Measurements from ENCODE around the gene PIP5KL1.
A peak's percentile ranks its signal among the peaks of the same experiment; 100 is the strongest.

The PIP5KL1 gene

GRCh38 chr9:127947841-127948710, 17.5 kb upstream of the PIP5KL1 start:
- DNase-seq (ENCODE audit: low spot score): no peak

DNA sequence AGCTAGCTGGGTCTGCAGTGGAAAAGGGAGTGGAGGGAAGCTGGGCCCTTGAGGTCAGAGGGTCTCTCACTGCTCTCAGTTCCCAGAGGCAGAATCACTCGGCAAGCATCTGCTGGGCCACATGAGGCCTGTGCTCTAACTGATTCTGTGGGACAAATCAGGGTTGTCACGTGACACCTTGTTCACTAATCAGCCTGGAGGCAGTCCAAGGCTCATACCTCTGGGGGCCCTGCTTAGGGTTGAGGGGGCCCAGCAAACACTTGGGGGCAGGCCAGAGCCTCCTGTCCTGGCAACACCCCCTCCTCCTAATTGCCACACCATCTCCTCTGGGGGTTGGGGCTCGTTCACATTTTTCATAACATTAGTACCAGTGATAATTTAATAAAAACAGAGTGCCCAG, 16.2 kb upstream of the PIP5KL1 start:
- no peak for DNase-seq (ENCODE audit: low spot score)

DNA sequence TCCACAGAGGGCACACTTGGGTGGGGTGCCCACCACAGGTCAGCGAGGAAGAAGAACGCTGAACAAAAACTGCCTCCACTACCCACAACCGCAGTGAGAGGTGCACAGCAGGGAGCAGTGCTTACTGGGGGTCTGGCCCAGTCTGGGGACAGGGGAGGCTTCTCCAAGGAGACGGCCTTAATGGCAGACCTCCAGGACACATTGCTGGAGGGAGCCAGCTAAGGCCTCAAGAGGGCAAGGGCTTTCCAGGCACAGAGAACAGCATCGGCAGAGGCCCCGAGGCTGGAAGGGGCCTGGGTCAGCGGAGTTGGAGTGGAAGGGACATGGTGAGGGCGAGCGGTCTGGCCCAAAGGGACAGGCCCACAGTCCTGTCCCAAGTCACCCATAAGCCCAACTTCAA, 15.4 kb upstream of the PIP5KL1 start:
- no peak for DNase-seq (ENCODE audit: low spot score)

GRCh38 chr9:127945338-127945737, 14.8 kb upstream of the PIP5KL1 start:
- DNase-seq (ENCODE audit: low spot score): no peak

DNA sequence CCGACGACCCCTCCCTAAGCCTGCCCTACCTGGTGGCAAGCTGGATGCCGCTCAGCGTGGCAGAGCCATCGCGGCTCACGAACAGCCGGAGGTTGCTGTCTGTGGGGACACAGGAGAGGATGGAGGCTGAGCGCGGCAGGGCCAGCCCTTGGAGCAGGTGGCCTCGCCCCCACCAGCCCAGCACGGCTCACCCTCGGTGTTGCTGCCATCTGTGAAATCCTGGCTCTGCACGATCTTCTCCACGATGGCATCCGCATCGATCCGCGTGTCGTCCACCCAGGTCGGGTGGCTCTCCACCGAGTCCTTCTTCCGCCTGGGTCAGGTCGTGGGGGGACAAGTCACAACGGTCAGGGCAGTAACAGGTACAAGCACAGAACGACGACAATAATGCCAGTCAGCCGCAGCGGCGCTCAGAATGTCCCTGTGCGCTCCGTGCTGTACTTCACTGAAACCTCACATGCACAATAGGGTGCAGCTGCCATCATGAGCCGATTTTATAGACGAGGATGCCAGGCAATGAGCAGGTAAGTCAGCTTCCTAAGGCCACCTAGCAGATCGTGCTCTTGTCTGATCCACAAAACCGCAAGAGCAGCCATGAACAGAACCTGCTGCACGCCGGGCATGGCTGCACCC, 14.1 kb upstream of the PIP5KL1 start:
- DNase-seq (ENCODE audit: low spot score): no peak

DNA sequence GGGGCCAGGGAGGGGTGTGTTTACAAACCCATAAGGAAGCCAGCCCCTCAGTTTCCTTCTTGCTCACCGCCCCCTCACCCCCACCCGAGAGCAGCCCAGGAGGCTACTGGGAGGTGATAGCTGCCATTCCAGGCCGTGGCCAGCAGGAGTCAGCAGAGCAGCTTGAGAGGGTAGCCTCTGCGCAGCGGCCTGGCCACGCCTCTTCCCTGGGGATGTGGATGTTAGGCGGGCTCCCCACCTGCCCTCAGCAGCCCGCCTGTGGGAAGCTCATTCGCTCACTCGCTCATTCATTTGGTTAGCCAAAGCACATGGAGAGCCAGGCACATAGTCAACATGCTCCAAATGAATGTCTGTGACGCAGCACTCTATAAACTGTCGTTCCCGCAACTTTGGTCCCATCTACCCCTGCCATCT, 13.2 kb upstream of the PIP5KL1 start:
- DNase-seq (ENCODE audit: low spot score): peak; percentile 72

DNA sequence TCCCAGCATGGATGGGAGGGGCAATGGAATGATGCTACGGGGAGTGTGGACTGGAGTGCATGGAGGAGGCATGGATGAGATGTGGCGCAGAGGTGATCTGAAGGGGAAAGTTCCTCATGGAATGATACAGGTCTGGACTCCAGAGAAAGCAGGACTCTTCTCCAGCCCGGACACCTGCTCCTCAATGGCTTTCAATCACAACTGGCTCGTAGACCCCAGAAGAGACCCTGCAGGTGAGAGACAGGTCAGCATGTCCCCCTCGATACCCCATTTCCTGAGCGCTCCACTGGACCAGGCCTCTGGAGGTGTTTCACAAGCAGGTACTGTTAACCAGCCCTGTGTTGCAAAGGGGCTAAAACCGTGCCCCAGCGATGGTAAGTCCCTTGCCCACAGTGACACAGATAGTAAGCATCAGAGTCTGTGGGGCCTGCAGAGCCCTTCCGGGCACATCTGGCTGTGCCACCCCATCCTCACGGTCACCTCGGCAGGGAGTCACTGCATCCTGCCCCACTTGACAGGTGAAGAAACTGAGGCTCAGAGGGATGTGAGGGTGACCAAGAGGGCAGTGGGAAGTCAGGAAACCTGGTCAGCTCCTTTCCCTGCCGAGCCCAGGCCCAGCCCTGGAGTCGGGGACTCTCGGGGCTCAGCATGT, 12.6 kb upstream of the PIP5KL1 start:
- no peak for DNase-seq (ENCODE audit: low spot score)

GRCh38 chr9:127942216-127943010, 11.8 kb upstream of the PIP5KL1 start:
- peak; percentile 53 for DNase-seq (ENCODE audit: low spot score)

DNA sequence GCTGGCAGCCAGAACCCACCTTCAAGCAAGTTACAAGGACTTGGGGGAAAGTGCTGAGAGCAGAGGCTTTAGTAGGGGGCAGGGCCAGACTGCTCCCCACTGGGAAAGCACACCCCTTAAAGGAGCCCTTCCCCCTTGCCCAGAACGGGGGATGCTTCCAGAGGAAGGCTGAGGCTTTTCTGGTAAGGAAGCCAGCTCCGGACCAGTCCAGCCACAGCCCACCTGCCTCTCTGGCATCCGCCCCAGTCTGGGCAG, 11.3 kb upstream of the PIP5KL1 start:
- DNase-seq (ENCODE audit: low spot score): no peak

DNA sequence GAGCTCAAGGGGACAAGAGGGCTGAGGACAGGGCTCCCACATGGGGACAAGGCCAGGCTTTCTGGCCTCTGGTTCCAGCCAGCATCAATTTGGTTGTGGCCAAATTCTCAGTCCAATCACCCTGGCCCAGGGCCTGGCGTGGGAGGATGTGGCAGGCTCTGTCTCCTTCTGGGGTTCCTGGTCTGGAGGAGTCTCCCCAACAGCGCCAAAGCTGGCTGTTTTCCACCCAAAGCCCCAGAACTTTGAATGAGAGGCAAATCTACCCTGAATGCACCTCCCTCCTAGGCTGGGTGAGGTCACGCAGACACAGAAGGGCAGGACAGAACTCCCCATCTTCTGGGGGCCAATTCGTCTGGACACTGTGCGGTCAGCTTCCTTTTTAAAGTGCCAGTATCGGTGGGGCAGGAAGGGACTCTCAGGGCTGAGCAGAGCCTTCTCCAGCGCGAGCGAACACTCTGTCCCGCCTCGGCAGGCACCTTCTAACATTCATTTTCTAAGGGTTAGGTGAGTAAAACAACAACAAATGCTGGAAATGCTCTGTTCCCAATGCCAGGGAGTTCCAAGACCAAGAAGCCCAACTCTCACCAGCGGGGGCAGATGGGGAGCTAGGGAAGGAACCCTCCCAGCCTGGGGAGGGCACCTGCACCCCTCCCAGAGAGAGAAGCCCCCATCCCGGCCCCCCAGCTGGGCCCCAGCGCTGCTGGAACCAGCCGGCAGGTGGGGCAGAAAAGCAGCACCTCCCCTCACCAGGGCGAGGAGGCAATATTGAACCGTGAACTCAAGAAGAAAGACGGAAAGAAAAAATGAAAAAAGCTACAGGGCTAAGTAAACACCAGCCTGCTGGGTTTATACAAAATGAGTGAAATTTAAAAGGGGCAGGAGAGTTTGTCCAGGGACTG, 10.7 kb upstream of the PIP5KL1 start:
- no peak for DNase-seq (ENCODE audit: low spot score)

- DNase-seq (ENCODE audit: low spot score): no peak
These were observed 10.0 kb upstream of the PIP5KL1 start for GRCh38 chr9:127940593-127940992.

DNA sequence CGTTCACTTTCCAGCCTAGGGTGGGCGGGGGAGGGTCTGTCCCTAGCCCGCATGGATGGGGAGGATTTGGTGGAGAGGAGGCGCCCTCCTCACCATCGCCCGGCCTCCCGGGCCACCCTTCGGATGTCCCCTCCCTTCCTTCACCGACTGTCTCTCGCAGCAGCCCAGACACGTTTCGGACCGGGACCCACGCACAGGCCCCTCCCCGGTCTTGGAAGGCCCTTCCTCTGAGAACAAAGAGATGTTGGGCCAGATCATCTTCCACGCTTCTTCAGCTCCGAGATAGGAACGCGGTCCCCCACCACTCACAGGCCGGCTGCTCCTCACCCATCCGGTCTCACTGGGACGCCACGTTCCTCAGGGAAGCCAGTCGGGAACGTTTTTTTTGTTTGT, 7.7 kb upstream of the PIP5KL1 start:
- no peak for DNase-seq (ENCODE audit: low spot score)

DNA sequence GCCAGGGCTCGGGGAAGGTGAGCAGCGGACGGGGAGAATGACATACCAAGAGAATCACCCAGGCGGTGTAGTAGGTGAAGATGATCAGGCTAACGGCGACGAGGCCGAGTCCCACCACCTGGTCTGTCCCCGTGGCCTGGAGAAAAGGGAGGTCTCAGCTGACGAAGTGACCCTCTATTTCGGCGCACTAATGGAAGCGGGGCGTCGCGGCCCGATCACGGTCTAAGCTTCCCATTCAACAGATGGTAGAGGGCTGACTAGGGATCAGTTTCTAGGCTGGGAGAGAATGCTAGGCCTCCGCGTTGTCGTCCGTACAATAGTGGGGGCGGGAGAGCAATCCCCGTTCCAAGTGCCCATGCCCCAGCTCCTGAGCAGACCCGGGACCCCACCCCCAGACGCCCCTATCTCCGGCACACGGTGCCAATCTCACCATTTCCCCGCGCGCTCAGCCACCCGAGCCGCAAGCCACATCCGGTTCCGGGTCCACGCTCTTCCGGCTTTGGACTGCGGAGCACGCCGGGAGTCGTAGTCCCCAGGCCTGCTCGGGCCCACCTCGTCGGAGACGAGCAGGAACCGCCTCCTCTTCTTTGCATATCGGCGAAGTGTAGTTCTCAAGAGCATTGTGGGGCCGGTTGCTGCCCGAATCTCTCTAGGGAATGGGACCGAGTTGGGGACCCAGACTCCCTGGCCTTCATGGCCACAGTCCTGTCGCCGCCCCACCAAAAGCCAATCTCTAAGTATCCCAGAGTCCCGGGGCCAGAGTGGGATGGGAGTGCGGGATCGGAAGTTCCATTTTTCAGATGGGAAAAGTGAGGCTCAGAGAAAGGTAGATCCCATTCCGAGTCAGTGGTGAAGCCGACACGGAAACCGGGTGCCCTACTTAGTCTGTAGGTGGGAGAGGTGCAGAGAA, 7.1 kb upstream of the PIP5KL1 start, which contains the start of gene DPM2:
Gene DPM2, minus strand, starts transcription at position 467 of the 910 bp plus-strand sequence. Its CDS starts 34 bp downstream, at position 433.
- DNase-seq (ENCODE audit: low spot score): peak; percentile 82

DNA sequence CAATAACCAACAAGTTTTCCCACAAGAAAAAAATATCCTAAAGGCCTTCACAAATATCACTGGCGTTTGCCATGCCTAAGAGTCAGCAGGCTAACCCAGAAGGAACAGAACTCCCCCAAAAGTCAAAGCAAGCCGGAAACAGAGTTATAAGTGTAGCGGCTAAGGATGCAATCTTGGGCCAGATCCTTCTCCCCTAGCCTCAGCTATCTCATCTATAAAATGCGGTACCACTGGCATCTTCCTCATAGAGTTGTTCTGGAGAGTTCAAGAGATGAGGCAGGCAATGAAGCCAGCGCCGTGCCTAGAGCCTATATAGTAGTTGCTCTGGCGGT, 6.4 kb upstream of the PIP5KL1 start:
- DNase-seq (ENCODE audit: low spot score): no peak

GRCh38 chr9:127936347-127936852, 5.8 kb upstream of the PIP5KL1 start:
- DNase-seq (ENCODE audit: low spot score): no peak

DNA sequence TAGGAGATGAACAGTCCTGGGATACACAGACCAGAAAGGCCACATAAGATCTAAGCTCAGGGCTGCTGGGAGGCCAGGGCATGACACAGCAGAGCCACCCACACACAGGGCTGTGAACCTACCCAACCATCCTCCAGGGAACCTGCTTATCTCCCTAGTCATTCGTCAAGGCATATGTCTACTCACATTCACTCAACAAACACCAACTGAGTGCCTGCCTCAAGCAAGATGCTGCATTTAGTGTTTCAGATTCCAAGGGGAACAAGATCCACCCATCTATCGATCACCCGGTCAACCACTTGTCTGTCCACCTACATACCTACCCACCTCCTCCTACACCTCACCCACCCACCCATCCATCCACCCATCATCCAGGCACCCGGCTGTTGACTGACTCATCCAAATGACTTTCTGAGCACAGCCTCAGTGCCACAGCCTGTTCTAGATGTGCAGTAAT, 5.2 kb upstream of the PIP5KL1 start:
- DNase-seq (ENCODE audit: low spot score): no peak

GRCh38 chr9:127934986-127935385, 4.4 kb upstream of the PIP5KL1 start:
- DNase-seq (ENCODE audit: low spot score): no peak

DNA sequence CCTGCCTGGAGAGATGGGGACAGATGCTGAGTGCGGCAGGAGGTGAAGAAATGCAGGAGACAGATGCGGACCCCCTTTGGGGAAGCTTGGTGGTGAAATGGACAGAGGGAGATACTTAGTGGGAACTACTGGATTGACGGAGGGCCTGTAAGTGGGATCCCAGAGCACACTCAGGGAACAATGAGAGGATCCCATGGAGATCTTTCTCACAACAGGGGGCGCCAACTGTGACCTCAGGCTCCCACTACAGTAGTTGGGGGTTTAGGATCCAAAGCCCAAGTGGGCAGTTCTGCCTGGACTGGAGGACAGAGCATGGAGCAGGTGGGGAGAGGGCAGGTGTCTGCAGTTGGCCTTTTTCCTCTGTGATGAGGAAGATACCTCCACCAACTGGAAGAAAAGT, 3.7 kb upstream of the PIP5KL1 start:
- no peak for DNase-seq (ENCODE audit: low spot score)

- no peak for DNase-seq (ENCODE audit: low spot score)
These were observed 710 bp upstream of the PIP5KL1 start for GRCh38 chr9:127931092-127931881.

Data from CD4-positive, alpha-beta T cell treated with Interleukin-15 for 4 hours (primary cell).